Cardiac fibroblast (primary cell): ENCODE results near the gene NSMCE1.
A peak's percentile ranks its signal among the peaks of the same experiment; 100 is the strongest.
"Not testable (repeated sequence)": the region's sequence is repeated elsewhere in the genome, so short reads cannot be mapped to it uniquely, and the experiment has no call there.

Experiments
- DNase-seq, 2 donors: peaks; one replicate each; pipeline versions ENCODE4 v3.0.0 to v3.0.0-alpha.2; 2010; ENCODE audit warnings: low read depth in 2 of 2
- H3K4me3 ChIP-seq, 2 donors: replicated peaks in 1 of 2; 1 replicate in 1 of 2; 2 replicates in 1 of 2; pipeline ENCODE4 v1.5.1; 2011; ENCODE audit warnings: low read depth in 2 of 2, low read length in 2 of 2, mild to moderate bottlenecking in 2 of 2, moderate library complexity in 1 of 2
- CTCF ChIP-seq: IDR thresholded peaks from one replicate; pipeline ENCODE4 v1.5.1; 2011; ENCODE audit warnings: low read depth, mild to moderate bottlenecking, low read length, inconsistent platforms

The NSMCE1 gene

DNA sequence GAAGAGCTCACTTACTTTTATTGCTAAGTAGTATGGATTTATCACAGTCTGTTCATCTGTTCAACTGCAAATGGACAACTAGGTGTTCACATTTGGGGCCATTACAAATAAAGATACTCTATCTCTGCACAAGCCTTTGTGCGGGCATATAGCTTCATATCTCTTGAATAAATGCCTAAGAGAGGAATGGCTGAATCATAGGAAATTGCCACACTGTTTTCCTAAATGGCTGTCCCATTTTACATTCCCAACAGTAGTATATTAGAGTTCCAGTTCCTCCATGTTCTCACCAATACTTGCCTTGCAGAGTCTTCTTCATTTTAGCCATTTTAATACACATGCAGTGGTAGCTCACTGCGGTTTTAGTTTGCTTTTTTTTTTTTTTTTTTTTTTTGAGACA lies 20.5 kb downstream of the NSMCE1 start:
- no peak overlapping the region for H3K4me3 ChIP-seq
- no peak for TF ChIP-seq CTCF
- peak; percentile 44 to 59 for DNase-seq

DNA sequence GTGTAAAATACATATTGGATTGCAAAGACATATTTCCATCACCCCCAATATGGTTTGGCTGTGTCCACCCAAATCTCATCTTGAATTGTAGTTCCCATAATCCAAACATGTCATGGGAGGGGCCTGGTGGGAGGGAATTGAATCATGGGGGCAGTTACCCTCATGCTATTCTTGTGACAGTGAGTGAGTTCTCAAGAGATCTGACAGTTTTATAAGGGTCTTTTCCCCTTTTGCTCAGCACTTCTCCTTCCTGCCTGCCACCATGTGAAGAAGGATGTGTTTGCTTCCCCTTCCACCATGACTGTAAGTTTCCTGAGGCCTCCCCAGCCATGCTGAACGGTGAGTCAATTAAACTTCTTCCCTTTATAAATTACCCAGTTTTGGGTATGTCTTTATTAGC lies 21.5 kb downstream of the NSMCE1 start:
- DNase-seq, H3K4me3 ChIP-seq: not testable (repeated sequence)

DNA sequence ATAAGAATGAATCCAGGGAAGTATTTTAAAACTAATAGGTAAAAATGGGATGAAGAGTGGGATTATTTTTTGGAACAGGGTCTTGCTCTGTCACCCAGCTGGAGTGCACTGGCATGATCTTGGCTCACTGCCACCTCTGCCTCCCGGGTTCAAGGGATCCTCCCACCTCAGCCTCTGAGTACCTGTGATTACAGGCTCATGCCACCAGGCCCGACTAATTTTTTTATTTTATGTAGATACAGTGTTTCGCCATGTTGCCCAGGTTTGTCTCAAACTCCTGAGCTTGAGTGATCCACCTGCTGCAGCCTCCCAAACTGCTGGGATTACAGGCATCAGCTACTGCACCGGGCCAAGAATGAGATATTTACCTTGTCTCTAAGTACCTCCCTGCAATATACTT lies 22.1 kb downstream of the NSMCE1 start:
- DNase-seq: no peak
- no peak overlapping the region for H3K4me3 ChIP-seq
- TF ChIP-seq CTCF: no peak

- no peak for TF ChIP-seq CTCF
- H3K4me3 ChIP-seq: no peak overlapping the region
- peak; percentile 89 to 92 for DNase-seq
These were observed 23.0 kb downstream of the NSMCE1 start for GRCh38 chr16:27245276-27246172.

DNA sequence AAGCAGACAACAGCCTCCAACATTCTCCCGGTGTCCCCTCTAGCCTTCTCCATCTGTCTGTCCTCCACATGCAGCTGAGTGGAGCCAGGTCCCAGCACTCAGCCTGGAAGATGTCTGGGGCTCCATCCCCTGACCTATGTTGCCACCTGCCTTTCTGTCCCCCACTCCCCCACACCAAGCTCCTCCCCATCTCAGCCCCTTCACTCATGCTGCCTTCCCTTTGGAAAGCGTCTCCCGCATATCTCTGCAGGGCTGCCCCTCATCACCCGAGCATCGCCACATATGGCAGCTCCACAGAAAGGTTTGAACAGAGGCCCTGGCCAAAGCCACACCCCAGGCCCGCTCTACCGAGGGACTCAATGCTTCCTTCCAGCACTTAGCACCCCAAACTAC lies 24.2 kb downstream of the NSMCE1 start:
- H3K4me3 ChIP-seq: no peak overlapping the region
- TF ChIP-seq CTCF: no peak
- no peak for DNase-seq

- no peak for DNase-seq
- no peak for TF ChIP-seq CTCF
- no peak overlapping the region for H3K4me3 ChIP-seq
These were observed 24.7 kb downstream of the NSMCE1 start for GRCh38 chr16:27243725-27244362.

DNA sequence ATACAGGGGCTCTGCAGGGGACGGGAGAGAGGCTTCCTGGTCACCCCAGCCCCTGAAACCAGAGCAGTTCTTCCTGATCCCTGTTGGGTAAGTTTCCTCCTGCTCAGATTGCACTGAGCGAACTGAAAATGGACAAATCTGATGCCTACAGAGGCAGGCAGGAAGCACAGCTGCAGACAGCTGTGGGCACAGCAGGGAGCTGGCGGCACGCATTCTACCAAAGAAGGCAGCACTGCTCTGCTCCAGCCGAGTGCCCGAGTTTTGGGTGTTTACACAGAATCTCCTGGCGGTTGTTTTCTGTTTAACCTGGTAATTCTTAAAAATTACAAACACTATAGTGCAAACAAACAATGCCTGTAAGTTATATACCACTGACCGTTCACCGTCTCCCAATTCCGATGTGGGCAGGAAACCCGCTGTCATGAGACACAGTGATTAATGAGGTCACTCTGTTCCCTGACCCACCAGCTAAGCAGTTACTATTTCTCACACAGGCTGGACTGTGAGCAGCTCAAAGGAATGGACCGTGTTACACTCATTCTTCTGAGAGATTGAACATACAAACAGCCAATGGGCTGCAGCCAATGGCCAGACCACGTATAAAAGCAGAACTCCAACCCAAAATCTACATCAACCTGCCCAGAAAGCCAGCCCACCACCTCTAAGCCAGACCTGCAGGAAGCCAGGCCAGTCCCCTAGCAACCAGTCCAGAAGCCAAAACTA lies 25.5 kb downstream of the NSMCE1 start:
- peak overlapping the region; percentile 4 to 29 for H3K4me3 ChIP-seq
- DNase-seq: peak; percentile 91 to 97
- peak; percentile 5 for TF ChIP-seq CTCF
